HEK293 (cell line): ENCODE results near the gene ZFAND3.

Experiments used
- EGR2 ChIP-seq: fragments of 450-650 bp; formaldehyde crosslinking; IDR thresholded peaks from 2 replicates; pipeline ENCODE4 v1.5.1; 2016; ENCODE audit warnings: low read depth, missing biosample characterization, missing genetic modification characterization
- KLF10 ChIP-seq: fragments of 450-650 bp; IDR thresholded peaks from 2 replicates; pipeline ENCODE4 v1.5.1; 2018; ENCODE audit warnings: missing biosample characterization, mild to moderate bottlenecking, missing genetic modification characterization
- KLF17 ChIP-seq: fragments of 450-650 bp; formaldehyde crosslinking; IDR thresholded peaks from 2 replicates; pipeline ENCODE4 v1.5.1; 2016; ENCODE audit warnings: missing biosample characterization, missing genetic modification characterization
- MYNN ChIP-seq: fragments of 450-650 bp; formaldehyde crosslinking; IDR thresholded peaks from 2 replicates; pipeline ENCODE4 v1.5.1; 2016; ENCODE audit warnings: missing biosample characterization, missing genetic modification characterization, borderline replicate concordance
- OSR2 ChIP-seq: fragments of 450-650 bp; formaldehyde crosslinking; IDR thresholded peaks from 2 replicates; pipeline ENCODE4 v1.5.1; 2016; ENCODE audit warnings: missing biosample characterization, missing genetic modification characterization
- PRDM1 ChIP-seq: fragments of 450-650 bp; formaldehyde crosslinking; IDR thresholded peaks from 2 replicates; pipeline ENCODE4; 2016; ENCODE audit warnings: missing biosample characterization, missing genetic modification characterization
- PRDM10 ChIP-seq: fragments of 450-650 bp; formaldehyde crosslinking; IDR thresholded peaks from 2 replicates; pipeline ENCODE4 v1.5.1; 2016; ENCODE audit warnings: missing biosample characterization, missing genetic modification characterization
- PRDM4 ChIP-seq: fragments of 450-650 bp; formaldehyde crosslinking; IDR thresholded peaks from 2 replicates; pipeline ENCODE4 v1.5.1; 2017; ENCODE audit warnings: missing biosample characterization, missing genetic modification characterization
- PRDM6 ChIP-seq: fragments of 450-650 bp; formaldehyde crosslinking; IDR thresholded peaks from 2 replicates; pipeline ENCODE4 v1.5.1; 2017; ENCODE audit warnings: missing biosample characterization, missing genetic modification characterization
- SP2 ChIP-seq: fragments of 450-650 bp; formaldehyde crosslinking; IDR thresholded peaks from 2 replicates; pipeline ENCODE4 v1.5.1; 2016; ENCODE audit warnings: missing biosample characterization, missing genetic modification characterization
- TSHZ1 ChIP-seq: fragments of 450-650 bp; formaldehyde crosslinking; IDR thresholded peaks from 2 replicates; pipeline ENCODE4 v1.5.1; 2016; ENCODE audit warnings: missing biosample characterization, missing genetic modification characterization, borderline replicate concordance
- ZBTB44 ChIP-seq: fragments of 450-650 bp; IDR thresholded peaks from 2 replicates; pipeline ENCODE4 v1.5.1; 2018; ENCODE audit warnings: missing biosample characterization, mild to moderate bottlenecking, missing genetic modification characterization
- ZIC2 ChIP-seq: fragments of 450-650 bp; formaldehyde crosslinking; IDR thresholded peaks from 2 replicates; pipeline ENCODE4 v1.5.1; 2016; ENCODE audit warnings: missing biosample characterization, missing genetic modification characterization
- ZNF114 ChIP-seq: fragments of 450-650 bp; formaldehyde crosslinking; IDR thresholded peaks from 2 replicates; pipeline ENCODE4 v1.5.0; 2017; ENCODE audit warnings: missing biosample characterization, missing genetic modification characterization
- ZNF138 ChIP-seq: fragments of 450-650 bp; formaldehyde crosslinking; IDR thresholded peaks from 2 replicates; pipeline ENCODE4 v1.5.1; 2016; ENCODE audit warnings: missing biosample characterization, missing genetic modification characterization, borderline replicate concordance
- ZNF140 ChIP-seq: fragments of 450-650 bp; formaldehyde crosslinking; IDR thresholded peaks from 2 replicates; pipeline ENCODE4 v1.5.1; 2016; ENCODE audit warnings: missing biosample characterization, missing genetic modification characterization
- ZNF416 ChIP-seq: fragments of 450-650 bp; formaldehyde crosslinking; IDR thresholded peaks from 2 replicates; pipeline ENCODE4 v1.5.1; 2016; ENCODE audit warnings: missing biosample characterization, missing genetic modification characterization
- ZNF501 ChIP-seq: fragments of 450-650 bp; formaldehyde crosslinking; IDR thresholded peaks from 2 replicates; pipeline ENCODE4 v1.5.1; 2016; ENCODE audit warnings: missing biosample characterization, missing genetic modification characterization
- ZNF558 ChIP-seq: fragments of 450-650 bp; formaldehyde crosslinking; IDR thresholded peaks from 2 replicates; pipeline ENCODE4 v1.5.1; 2016; ENCODE audit warnings: missing biosample characterization, missing genetic modification characterization
- ZNF626 ChIP-seq: fragments of 450-650 bp; sonication (Bioruptor Pico); formaldehyde crosslinking; IDR thresholded peaks from 2 replicates; pipeline ENCODE4 v1.5.1; 2018; ENCODE audit warnings: missing biosample characterization, missing genetic modification characterization, inconsistent platforms
- ZNF629 ChIP-seq: fragments of 450-650 bp; formaldehyde crosslinking; IDR thresholded peaks from 2 replicates; pipeline ENCODE4 v1.5.1; 2017; ENCODE audit warnings: missing biosample characterization, missing genetic modification characterization
- ZNF645 ChIP-seq: fragments of 450-650 bp; formaldehyde crosslinking; IDR thresholded peaks from 2 replicates; pipeline ENCODE4; 2016; ENCODE audit warnings: missing biosample characterization, missing genetic modification characterization
- ZNF707 ChIP-seq: fragments of 450-650 bp; formaldehyde crosslinking; IDR thresholded peaks from 2 replicates; pipeline ENCODE4 v1.5.1; 2016; ENCODE audit warnings: missing biosample characterization, missing genetic modification characterization
- ZNF76 ChIP-seq: fragments of 450-650 bp; formaldehyde crosslinking; IDR thresholded peaks from 2 replicates; pipeline ENCODE4; 2016; ENCODE audit warnings: low read depth, missing biosample characterization, missing genetic modification characterization, borderline replicate concordance

ZFAND3 gene

GRCh38 chr6:37845026-37845911 lies 25.7 kb downstream of the ZFAND3 start (continued):
- TF ChIP-seq ZBTB44 (peak; percentile 92), MYNN (tag by site-specific recombination) (no peak), PRDM1 (tag by site-specific recombination) (no peak), ZNF114 (tag by site-specific recombination) (no peak), ZNF76 (tag by site-specific recombination) (no peak), KLF17 (tag by site-specific recombination) (no peak), ZNF138 (tag by site-specific recombination) (no peak), KLF10 (no peak), PRDM4 (no peak), ZNF501 (tag by site-specific recombination) (no peak), TSHZ1 (peak; percentile 63; the same call in 1 of the 2 replicates), ZNF626 (tag by site-specific recombination) (no peak), ZIC2 (tag by site-specific recombination) (no peak), PRDM10 (tag by site-specific recombination) (no peak), ZNF140 (tag by site-specific recombination) (no peak), EGR2 (tag by site-specific recombination) (no peak), SP2 (tag by site-specific recombination) (no peak), OSR2 (tag by site-specific recombination) (peak; percentile 76), PRDM6 (tag by site-specific recombination) (peak; percentile 96), ZNF558 (tag by site-specific recombination) (no peak), ZNF629 (tag by site-specific recombination) (no peak), ZNF707 (tag by site-specific recombination) (no peak), ZNF416 (tag by site-specific recombination) (no peak), ZNF645 (tag by site-specific recombination) (no peak)
